Panc1 (cell line): ENCODE results near the gene SELENOF. TPM values are rescaled to one million over a fixed set of nuclear protein-coding genes. Genes with fewer than 3 reads are reported as not detected.

Experiments used
- ATAC-seq: fragments of 200-7000 bp; cut with Tn5 transposase; 2 replicates; pipeline ENCODE4 v1.9.1; 2020; ENCODE audit warnings: mild to moderate bottlenecking, moderate library complexity
- BruUV-seq: library from RNA; stranded (reverse); fragments of 400-500 nt; replicated peaks from 2 replicates; lab custom pipeline; 2021; lab: Mats Ljungman, UMichigan
- CTCF ChIA-PET: fragments of 300-600 bp; sonication (Branson Sonifier 250); formaldehyde crosslinking; loops from one replicate; lab custom pipeline; 2022; ENCODE audit warnings: antibody characterized with exemption; lab: Charles Lee
- POLR2A ChIA-PET: fragments of 300-600 bp; sonication (Branson Sonifier 250); formaldehyde crosslinking; loops from one replicate; lab custom pipeline; 2022; ENCODE audit warnings: antibody characterized with exemption; lab: Charles Lee
- DNase-seq: peaks from one replicate; pipeline ENCODE4 v3.0.0-alpha.2; 2010; ENCODE audit warnings: low read depth, low spot score
- H3K27ac ChIP-seq: 2 replicates; pipeline ENCODE4 v1.5.1; 2011; ENCODE audit warnings: mild to moderate bottlenecking, low read length, inconsistent platforms
- H3K27me3 ChIP-seq: fragments of 200-500 bp; sonication (Bioruptor generic); 2 replicates; pipeline ENCODE4 v1.6.0; 2014; ENCODE audit warnings: low read length, inconsistent platforms; ENCODE audit not compliant: control insufficient read depth, insufficient read depth
- H3K36me3 ChIP-seq: fragments of 200-500 bp; sonication (Bioruptor generic); 2 replicates; pipeline ENCODE4 v1.5.1; 2014; ENCODE audit warnings: inconsistent platforms, mild to moderate bottlenecking, low read length, moderate library complexity; ENCODE audit not compliant: control insufficient read depth, insufficient read depth
- H3K4me1 ChIP-seq: 2 replicates; pipeline ENCODE4 v1.5.1; 2011; ENCODE audit warnings: inconsistent platforms, mild to moderate bottlenecking, low read length, moderate library complexity; ENCODE audit not compliant: control insufficient read depth, insufficient read depth
- H3K4me3 ChIP-seq, 2 experiments: 2 replicates each; pipeline ENCODE4 v1.5.1; 2011 to 2012; ENCODE audit warnings: low read depth in 2 of 2, low read length in 2 of 2, mild to moderate bottlenecking in 2 of 2, inconsistent platforms in 1 of 2, moderate library complexity in 1 of 2
- H3K9me3 ChIP-seq: fragments of 200-500 bp; sonication (Bioruptor generic); 2 replicates; pipeline ENCODE4 v1.5.1; 2014; ENCODE audit warnings: low read depth, mild to moderate bottlenecking, inconsistent platforms, low read length, moderate library complexity; ENCODE audit not compliant: control insufficient read depth, insufficient read depth
- CTCF ChIP-seq: fragments of 450-650 bp; IDR thresholded peaks from 2 replicates; pipeline ENCODE4 v1.5.1; 2017; ENCODE audit warnings: mild to moderate bottlenecking
- POLR2AphosphoS5 ChIP-seq: IDR thresholded peaks from 2 replicates; pipeline ENCODE4 v1.6.1; 2012; ENCODE audit warnings: mild to moderate bottlenecking, low read depth, low read length, moderate library complexity
- SIN3A ChIP-seq: IDR thresholded peaks from 2 replicates; pipeline ENCODE4 v1.6.1; 2012; ENCODE audit warnings: low read depth, mild to moderate bottlenecking, low read length, moderate library complexity, borderline replicate concordance; ENCODE audit not compliant: insufficient read depth
- TCF7L2 ChIP-seq: IDR thresholded peaks from 2 replicates; pipeline ENCODE4 v1.6.1; 2011; ENCODE audit warnings: mild to moderate bottlenecking, low read depth, low read length, inconsistent platforms
- in situ Hi-C: cut with HindIII; loops from 2 replicates; pipeline ENCODE4 v1.10.0; 2016; ENCODE audit warnings: low sequenced_read_pairs, low pct_unique_long_range_greater_than_20kb
- intact Hi-C: fragments of 100-400 bp; cut with micrococcal nuclease; formaldehyde crosslinking; loops from one replicate; pipeline ENCODE4 v1.10.0; 2022; ENCODE audit not compliant: unreplicated experiment
- total RNA-seq: library from RNA; stranded (reverse); gene quantifications from one replicate; pipeline ENCODE4 v1.2.1, GENCODE V29; 2021; ENCODE audit not compliant: unreplicated experiment
- TF ChIP-seq, protein P1 (sequence below), 2 experiments: IDR thresholded peaks; 2 replicates each; pipeline ENCODE4 v1.6.1; 2011 to 2012; ENCODE audit warnings: low read depth in 2 of 2, control low read depth in 1 of 2, low read length in 1 of 2, mild to moderate bottlenecking in 1 of 2, moderate library complexity in 1 of 2; ENCODE audit not compliant: insufficient read depth in 1 of 2

SELENOF gene
- total RNA-seq, 1 experiment from 2014 or later, result 190 TPM

GRCh38 chr1:86828024-86828423 lies 85.9 kb downstream of the SELENOF start:
- ChIA-PET CTCF (no interaction called here), POLR2A (no interaction called here)
- no peaks in the 10 kb centered on the region for H3K36me3 ChIP-seq
- intact Hi-C loops, result no loop called here
- no TSS peak for BruUV-seq
- TF ChIP-seq CTCF (no peak), POLR2AphosphoS5 (no peak), TCF7L2 (no peak), SIN3A (no peak)
- TF ChIP-seq, protein P1, sequence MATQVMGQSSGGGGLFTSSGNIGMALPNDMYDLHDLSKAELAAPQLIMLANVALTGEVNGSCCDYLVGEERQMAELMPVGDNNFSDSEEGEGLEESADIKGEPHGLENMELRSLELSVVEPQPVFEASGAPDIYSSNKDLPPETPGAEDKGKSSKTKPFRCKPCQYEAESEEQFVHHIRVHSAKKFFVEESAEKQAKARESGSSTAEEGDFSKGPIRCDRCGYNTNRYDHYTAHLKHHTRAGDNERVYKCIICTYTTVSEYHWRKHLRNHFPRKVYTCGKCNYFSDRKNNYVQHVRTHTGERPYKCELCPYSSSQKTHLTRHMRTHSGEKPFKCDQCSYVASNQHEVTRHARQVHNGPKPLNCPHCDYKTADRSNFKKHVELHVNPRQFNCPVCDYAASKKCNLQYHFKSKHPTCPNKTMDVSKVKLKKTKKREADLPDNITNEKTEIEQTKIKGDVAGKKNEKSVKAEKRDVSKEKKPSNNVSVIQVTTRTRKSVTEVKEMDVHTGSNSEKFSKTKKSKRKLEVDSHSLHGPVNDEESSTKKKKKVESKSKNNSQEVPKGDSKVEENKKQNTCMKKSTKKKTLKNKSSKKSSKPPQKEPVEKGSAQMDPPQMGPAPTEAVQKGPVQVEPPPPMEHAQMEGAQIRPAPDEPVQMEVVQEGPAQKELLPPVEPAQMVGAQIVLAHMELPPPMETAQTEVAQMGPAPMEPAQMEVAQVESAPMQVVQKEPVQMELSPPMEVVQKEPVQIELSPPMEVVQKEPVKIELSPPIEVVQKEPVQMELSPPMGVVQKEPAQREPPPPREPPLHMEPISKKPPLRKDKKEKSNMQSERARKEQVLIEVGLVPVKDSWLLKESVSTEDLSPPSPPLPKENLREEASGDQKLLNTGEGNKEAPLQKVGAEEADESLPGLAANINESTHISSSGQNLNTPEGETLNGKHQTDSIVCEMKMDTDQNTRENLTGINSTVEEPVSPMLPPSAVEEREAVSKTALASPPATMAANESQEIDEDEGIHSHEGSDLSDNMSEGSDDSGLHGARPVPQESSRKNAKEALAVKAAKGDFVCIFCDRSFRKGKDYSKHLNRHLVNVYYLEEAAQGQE (IDR thresholded peaks at IDR 0.05; ENCODE audit: insufficient read depth in 1 of 2, low read depth in 2 of 2, low read length in 1 of 2), result no peak
- ATAC-seq (no peak), DNase-seq (no peak)
- peaks cover 14% of the 10 kb centered on the region for H3K27me3 ChIP-seq
- H3K27ac ChIP-seq, result no peak overlapping the region
- in situ Hi-C loops, result no loop called here
- H3K4me3 ChIP-seq, result no peak overlapping the region
- H3K9me3 ChIP-seq, result no peaks in the 10 kb centered on the region
- H3K4me1 ChIP-seq, result no peaks in the 10 kb centered on the region

- intact Hi-C loops, result no loop called here
- Histone ChIP-seq H3K4me3 (no peak overlapping the region), H3K27ac (no peak overlapping the region), H3K4me1 (no peaks in the 10 kb centered on the region), H3K36me3 (no peaks in the 10 kb centered on the region), H3K9me3 (no peaks in the 10 kb centered on the region), H3K27me3 (peaks cover 26% of the 10 kb centered on the region)
- TF ChIP-seq CTCF, result no peak
- no peak for TF ChIP-seq TCF7L2
- TF ChIP-seq, protein P1 (IDR thresholded peaks at IDR 0.05; ENCODE audit: insufficient read depth in 1 of 2, low read depth in 2 of 2, low read length in 1 of 2), result no peak
- no peak for TF ChIP-seq SIN3A
- TF ChIP-seq POLR2AphosphoS5, result no peak
- no peak for ATAC-seq
- in situ Hi-C loops, result no loop called here
- POLR2A ChIA-PET, result no interaction called here
- BruUV-seq, result no TSS peak
- no peak for DNase-seq
- CTCF ChIA-PET, result no interaction called here
Measured at GRCh38 chr1:86826856-86827255, 87.1 kb downstream of the SELENOF start.
